ENCODE data around the gene FOXE3. TPM values are rescaled to one million over a fixed set of nuclear protein-coding genes. Genes with fewer than 3 reads are reported as not detected.
"Not testable (repeated sequence)": the region's sequence is repeated elsewhere in the genome, so short reads cannot be mapped to it uniquely, and the experiment has no call there.

The FOXE3 gene
- total RNA-seq, 2 experiments from 2014 or later = not detected

DNA sequence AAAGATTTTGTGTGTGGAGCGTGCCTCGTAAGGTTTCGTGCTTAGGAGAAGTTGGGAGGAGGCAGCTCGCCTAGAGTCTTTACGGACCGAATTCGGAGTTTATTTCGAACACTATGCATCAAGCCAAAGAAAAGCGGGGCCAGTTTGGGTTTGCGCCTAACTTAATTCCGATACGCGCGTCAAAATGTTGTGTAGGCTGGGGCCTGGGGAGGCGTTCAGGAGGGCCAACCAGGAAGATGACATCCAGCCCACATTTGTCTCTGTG, 28.1 kb downstream of the FOXE3 start:
- peaks cover 14% of the 10 kb centered on the region for H3K27me3 Mint-ChIP-seq (ENCODE audit: low read depth)
- H3K9me3 Mint-ChIP-seq = no peaks in the 10 kb centered on the region
- intact Hi-C loops (cut with micrococcal nuclease) = no loop called here
- peak overlapping the region; percentile 35 for H3K4me3 Mint-ChIP-seq
- no peaks in the 10 kb centered on the region for H3K36me3 Mint-ChIP-seq (ENCODE audit: low read depth)
- no peak for DNase-seq
- H3K4me1 Mint-ChIP-seq (ENCODE audit: low read depth) = peaks cover 18% of the 10 kb centered on the region
- no peak overlapping the region for H3K27ac Mint-ChIP-seq
- CTCF ChIA-PET = interaction anchor here (0.9 to 1.1 kb wide), 2 partner anchors 8 to 266 kb away, joined by 3 to 4 read pairs; no protein-coding TSS in a partner anchor

DNA sequence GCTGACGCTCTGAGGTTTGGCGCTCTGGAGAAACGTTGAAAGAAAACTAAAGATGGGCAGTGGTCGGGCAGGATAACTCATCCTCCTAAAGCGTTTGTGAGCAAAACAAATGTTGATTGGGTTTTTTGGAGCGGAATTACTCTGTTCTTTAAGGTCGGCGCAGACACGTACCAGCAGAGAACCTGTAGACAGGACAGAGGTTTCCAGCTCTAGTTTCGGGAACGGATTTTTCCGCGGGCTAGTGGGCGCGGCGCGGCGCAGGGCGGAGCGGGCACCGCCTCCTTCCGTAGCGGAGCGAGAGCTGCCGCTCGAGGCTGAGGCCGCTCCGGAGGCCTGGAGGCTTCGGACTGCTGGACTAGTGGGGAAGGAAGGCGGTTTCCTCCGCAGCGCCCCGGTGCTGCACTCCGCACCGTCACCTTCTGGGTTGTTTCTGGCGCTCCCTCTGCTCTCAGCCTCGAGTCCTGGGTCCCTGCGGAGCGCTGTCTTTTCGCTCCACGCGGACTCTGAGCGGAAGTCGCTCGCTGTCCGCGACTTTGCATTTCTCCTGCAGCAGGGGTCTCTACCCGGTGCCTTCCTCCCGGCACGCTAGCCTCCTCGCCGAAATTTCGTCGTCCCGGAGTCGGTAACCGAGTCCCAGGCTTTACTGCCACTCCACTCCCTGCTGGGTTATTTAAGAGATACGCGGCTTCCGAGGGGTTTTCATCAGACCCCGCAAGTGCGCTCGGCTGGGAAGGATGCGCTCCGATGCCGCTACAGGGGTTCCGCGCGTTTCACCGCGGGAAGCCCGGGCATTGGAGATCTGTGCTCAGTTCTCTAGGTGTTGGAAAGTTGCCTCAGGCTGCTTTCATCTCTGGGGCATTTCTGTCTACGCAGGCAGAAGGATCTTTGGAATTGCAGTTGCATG, 28.7 kb downstream of the FOXE3 start:
- Mint-ChIP-seq H3K4me3 (peak overlapping the region; percentile 35), H3K9me3 (no peaks in the 10 kb centered on the region), H3K4me1 (ENCODE audit: low read depth) (peaks cover 18% of the 10 kb centered on the region), H3K27me3 (ENCODE audit: low read depth) (peaks cover 20% of the 10 kb centered on the region), H3K36me3 (ENCODE audit: low read depth) (no peaks in the 10 kb centered on the region), H3K27ac (no peak overlapping the region)
- intact Hi-C loops (cut with micrococcal nuclease) = loop anchor here (1.0 kb wide), 1 partner anchor 8 kb away; no protein-coding TSS in a partner anchor
- DNase-seq = peak; percentile 13
- CTCF ChIA-PET = interaction anchor here (0.9 to 1.1 kb wide), 2 partner anchors 8 to 265 kb away, joined by 3 to 4 read pairs; no protein-coding TSS in a partner anchor

DNA sequence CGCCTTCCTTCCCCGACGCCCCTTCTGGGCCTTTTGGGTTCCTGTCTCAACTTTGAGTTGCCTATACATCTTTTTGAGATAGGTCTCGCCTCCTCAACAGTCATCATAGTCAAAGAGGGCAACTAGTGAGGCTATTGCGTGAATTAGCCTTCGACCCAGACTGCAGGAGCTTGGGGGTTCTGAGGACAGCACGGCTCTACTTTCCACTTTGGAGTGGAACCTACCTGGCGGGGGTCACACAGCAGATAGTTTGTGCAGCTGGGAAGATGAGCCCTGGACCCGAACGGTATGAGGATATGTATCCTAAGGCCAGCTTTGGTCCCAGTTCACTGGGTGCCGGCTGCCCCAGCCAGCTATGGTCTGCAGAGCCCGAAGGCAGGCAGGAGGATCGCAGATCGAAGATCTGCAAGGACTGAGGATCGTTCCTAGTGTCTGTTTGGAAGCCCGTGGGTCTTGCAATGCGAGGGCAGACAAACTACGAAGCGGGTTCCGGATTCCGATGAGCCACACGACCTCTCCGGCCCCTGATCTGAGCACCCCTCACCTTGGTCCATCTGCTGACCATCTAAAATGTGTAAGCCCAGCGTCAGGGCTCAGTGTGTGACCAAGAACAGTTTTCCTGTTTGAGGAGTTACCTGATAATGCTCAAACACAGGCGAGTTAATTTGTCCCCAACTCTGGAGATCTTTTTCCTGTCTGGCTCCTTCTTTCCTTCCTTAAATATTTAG, 29.9 kb downstream of the FOXE3 start:
- H3K9me3 Mint-ChIP-seq = no peaks in the 10 kb centered on the region
- no peak for DNase-seq
- H3K36me3 Mint-ChIP-seq (ENCODE audit: low read depth) = no peaks in the 10 kb centered on the region
- CTCF ChIA-PET = interaction anchor here (0.9 kb wide), 1 partner anchor 9 kb away, joined by 4 read pairs; no protein-coding TSS in a partner anchor
- H3K4me1 Mint-ChIP-seq (ENCODE audit: low read depth) = peaks cover 18% of the 10 kb centered on the region
- intact Hi-C loops (cut with micrococcal nuclease) = loop anchor here (1.0 kb wide), 1 partner anchor 9 kb away; no protein-coding TSS in a partner anchor
- H3K4me3 Mint-ChIP-seq = no peak overlapping the region
- H3K27ac Mint-ChIP-seq = no peak overlapping the region
- peaks cover 29% of the 10 kb centered on the region for H3K27me3 Mint-ChIP-seq (ENCODE audit: low read depth)

DNA sequence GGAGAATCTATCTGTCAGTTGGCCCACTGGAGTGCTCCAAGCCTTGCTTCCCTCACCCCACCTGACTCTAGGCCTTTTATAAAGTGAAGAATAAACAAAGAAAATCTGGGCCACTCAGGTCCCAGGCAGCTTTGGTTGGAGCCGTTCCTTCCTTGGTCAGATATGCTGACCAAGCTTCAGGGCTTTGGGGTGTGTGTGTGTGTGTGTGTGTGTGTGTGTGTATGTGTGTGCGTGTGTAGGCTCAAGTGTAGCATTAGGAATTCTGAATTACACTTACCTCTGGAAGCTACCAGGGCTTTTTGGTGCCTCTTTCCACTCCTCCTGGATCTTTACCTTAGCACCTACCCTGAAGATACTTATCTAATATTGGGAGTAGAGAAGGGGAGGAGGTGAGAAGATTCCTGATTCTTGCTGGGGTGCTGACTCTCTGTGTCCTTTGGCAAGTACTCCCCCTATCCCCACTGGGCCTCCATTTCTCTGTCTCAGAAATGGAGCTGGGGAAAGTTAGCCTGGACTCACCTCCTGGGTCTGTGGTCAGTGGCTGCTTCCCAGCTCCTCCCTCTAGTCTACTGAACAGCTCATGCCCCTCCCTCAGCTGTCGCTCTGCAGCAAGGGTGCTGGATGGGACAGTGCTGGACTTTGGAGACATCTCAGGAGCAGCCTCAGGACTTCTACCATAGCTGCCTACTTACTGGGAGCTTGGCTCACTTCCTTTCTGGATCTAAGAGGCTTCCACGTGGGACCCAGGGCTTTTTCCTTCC, 32.6 kb downstream of the FOXE3 start:
- CTCF ChIA-PET = interaction anchor here (0.6 to 3.5 kb wide), 6 partner anchors 11 to 278 kb away, joined by 3 to 19 read pairs (median 4); partner anchors contain the start of gene FOXD2
- intact Hi-C loops (cut with micrococcal nuclease) = no loop called here
- Mint-ChIP-seq H3K27ac (no peak overlapping the region), H3K4me1 (ENCODE audit: low read depth) (peaks cover 18% of the 10 kb centered on the region), H3K27me3 (ENCODE audit: low read depth) (peaks cover 49% of the 10 kb centered on the region), H3K36me3 (ENCODE audit: low read depth) (no peaks in the 10 kb centered on the region), H3K9me3 (no peaks in the 10 kb centered on the region), H3K4me3 (no peak overlapping the region)
- no peak for DNase-seq

DNA sequence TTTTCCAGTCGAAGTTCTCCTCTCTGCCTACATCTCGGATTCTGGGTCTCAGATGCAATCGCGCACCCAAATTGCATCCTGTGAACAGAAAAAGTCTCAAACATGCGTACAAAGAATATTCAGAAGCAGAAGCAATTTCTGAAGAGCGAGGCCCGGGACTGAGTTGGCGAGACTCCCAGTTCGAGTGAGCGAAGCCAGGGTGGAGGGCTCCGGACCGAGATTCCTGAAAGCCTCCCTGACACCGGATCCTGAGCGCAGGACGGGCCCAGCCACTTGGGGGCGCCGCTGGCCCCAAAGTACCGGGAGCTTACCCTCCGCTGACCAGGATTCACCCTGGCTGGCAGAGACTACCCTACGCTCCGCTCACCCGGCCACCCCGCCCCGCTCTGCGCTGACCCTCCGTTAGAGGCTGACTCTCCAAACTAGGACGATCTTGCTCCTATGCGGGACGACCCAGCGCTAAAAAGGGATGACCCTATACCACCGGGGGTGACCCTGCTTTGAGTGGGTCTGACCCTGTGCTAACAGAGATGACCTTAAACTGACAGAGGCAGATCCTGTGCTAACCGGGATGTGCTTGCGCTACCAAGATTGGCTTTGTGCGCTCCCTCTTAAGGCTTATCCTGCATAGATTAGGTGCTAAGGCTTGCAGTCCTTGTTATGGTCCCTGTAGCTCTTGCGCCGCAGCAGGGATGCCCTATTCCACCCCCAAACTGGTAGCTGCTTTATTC, 33.9 kb downstream of the FOXE3 start:
- CTCF ChIA-PET = interaction anchor here (1.2 to 3.5 kb wide), 2 partner anchors 13 to 257 kb away, joined by 4 to 19 read pairs; partner anchors contain the start of gene FOXD2
- intact Hi-C loops (cut with micrococcal nuclease) = no loop called here
- peak; percentile 35 for DNase-seq
- Mint-ChIP-seq H3K4me1 (ENCODE audit: low read depth) (peaks cover 9% of the 10 kb centered on the region), H3K27me3 (ENCODE audit: low read depth) (peaks cover 51% of the 10 kb centered on the region), H3K36me3 (ENCODE audit: low read depth) (no peaks in the 10 kb centered on the region), H3K4me3 (no peak overlapping the region), H3K27ac (no peak overlapping the region), H3K9me3 (no peaks in the 10 kb centered on the region)

DNA sequence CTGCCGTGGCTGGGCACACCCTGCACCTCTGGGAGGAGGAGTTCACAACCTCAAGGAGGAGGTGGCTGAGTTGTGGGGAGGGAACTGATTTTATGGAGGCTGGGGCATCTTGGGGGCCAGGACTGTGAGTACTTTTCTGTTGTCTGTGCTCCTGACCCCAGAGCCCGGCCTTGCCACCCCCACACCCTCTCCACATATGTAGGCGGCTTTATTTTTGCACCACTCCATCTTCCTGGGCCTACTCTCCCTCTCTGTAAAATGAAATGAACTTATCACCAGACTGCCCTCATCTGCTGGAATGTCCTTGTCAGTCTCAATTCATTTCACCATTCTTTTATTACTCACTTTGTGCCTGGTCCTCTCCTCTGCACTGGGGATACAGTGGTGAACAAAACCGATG, 34.5 kb downstream of the FOXE3 start:
- CTCF ChIA-PET = interaction anchor here (3.5 kb wide), 1 partner anchor 13 kb away, joined by 19 read pairs; the partner anchor contains the start of gene FOXD2
- Mint-ChIP-seq H3K36me3 (ENCODE audit: low read depth) (no peaks in the 10 kb centered on the region), H3K27me3 (ENCODE audit: low read depth) (peaks cover 55% of the 10 kb centered on the region), H3K4me1 (ENCODE audit: low read depth) (peaks cover 3% of the 10 kb centered on the region), H3K4me3 (no peak overlapping the region), H3K9me3 (no peaks in the 10 kb centered on the region), H3K27ac (no peak overlapping the region)
- intact Hi-C loops (cut with micrococcal nuclease) = no loop called here
- no peak for DNase-seq

DNA sequence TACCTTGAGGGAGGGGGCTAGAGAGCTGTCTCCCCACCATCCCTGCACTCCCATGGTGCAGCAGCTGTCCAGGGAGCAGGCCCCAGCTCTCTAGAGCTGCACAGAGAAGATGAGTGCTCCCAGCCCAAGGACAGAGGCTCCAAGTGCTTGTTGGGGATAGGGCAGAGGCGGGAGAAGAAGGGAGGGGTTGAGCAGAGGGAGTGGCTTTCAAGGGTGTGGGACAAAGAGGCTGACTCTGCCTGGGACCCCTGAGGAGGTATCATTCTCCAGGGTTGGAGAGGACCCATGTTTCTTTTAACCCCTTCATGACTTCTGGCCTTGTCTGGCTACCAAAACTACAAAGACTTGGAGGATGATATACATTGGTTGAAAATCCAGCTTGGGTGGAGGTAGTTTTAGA, 36.3 kb downstream of the FOXE3 start:
- DNase-seq = no peak
- no peak overlapping the region for H3K27ac Mint-ChIP-seq
- H3K27me3 Mint-ChIP-seq (ENCODE audit: low read depth) = peaks cover 61% of the 10 kb centered on the region
- CTCF ChIA-PET = interaction anchor here (2.9 kb wide), 1 partner anchor 15 kb away, joined by 17 read pairs; the partner anchor contains the start of gene FOXD2
- H3K4me3 Mint-ChIP-seq = no peak overlapping the region
- H3K36me3 Mint-ChIP-seq (ENCODE audit: low read depth) = no peaks in the 10 kb centered on the region
- intact Hi-C loops (cut with micrococcal nuclease) = no loop called here
- no peaks in the 10 kb centered on the region for H3K4me1 Mint-ChIP-seq (ENCODE audit: low read depth)
- H3K9me3 Mint-ChIP-seq = no peaks in the 10 kb centered on the region

DNA sequence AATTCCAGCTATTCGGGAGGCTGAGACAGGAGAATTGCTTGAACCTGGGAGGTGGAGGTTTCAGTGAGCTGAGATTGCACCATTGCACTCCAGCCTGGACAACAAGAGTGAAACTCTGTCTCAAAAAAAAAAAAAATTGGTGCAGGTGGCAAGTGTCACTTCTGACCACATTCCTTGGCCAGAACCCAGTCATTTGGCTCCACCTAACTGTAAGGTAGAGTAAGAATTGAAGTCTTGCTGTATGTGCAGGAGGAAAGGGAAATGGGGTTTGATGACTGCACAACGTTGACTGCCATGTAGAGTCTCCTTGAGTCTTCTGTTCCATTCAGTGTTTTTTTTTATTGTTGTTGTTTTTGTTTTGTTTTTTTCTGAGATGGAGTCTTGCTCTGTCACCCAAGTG, 37.8 kb downstream of the FOXE3 start:
- H3K9me3 Mint-ChIP-seq; H3K36me3 Mint-ChIP-seq (ENCODE audit: low read depth); H3K4me1 Mint-ChIP-seq (ENCODE audit: low read depth); DNase-seq; H3K27ac Mint-ChIP-seq; H3K4me3 Mint-ChIP-seq; intact Hi-C loops (cut with micrococcal nuclease): not testable (repeated sequence)
- peaks cover 54% of the 10 kb centered on the region for H3K27me3 Mint-ChIP-seq (ENCODE audit: low read depth)
- CTCF ChIA-PET = interaction anchor here (0.6 to 2.9 kb wide), 3 partner anchors 17 to 272 kb away, joined by 3 to 17 read pairs (median 3); partner anchors contain the start of gene FOXD2

DNA sequence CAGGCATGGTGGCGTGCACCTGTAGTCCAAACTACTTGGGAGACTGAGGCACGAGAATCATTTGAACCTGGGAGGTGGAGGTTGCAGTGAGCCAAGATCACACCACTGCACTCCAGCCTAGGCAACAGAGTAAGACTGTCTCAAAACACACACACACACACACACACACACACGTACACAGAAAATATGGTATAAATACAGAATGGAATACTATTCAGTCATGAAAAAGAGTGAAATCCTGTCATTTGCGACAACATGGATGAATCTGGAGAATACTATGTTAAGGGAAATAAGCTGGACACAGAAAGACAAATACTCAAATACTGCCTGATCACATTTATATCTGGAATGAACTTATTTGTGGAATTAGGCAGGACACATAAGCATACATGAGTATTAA, 40.2 kb downstream of the FOXE3 start:
- no peaks in the 10 kb centered on the region for H3K36me3 Mint-ChIP-seq (ENCODE audit: low read depth)
- CTCF ChIA-PET = no interaction called here

DNA sequence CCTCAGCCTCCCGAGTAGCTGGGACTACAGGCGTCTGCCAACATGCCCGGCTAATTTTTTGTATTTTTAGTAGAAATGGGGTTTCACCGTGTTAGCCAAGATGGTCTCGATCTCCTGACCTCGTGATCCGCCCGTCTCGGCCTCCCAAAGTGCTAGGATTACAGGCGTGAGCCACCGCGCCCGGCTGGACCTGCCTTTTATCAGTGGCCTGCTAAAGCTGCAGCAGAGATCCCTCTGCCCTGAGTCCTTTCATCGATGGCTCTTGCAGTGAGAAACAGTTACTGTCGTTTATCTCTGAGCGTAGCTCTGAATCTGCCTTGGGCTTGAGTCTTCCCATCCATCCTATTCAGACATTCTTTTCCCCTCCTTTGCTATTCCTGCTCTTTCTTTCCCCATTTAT, 41.5 kb downstream of the FOXE3 start:
- H3K27me3 Mint-ChIP-seq (ENCODE audit: low read depth) = peaks cover 42% of the 10 kb centered on the region
- DNase-seq; H3K4me3 Mint-ChIP-seq; H3K9me3 Mint-ChIP-seq; H3K27ac Mint-ChIP-seq; H3K4me1 Mint-ChIP-seq (ENCODE audit: low read depth); intact Hi-C loops (cut with micrococcal nuclease); H3K36me3 Mint-ChIP-seq (ENCODE audit: low read depth): not testable (repeated sequence)
- CTCF ChIA-PET = interaction anchor here (0.6 kb wide), 1 partner anchor 289 kb away, joined by 3 read pairs; no protein-coding TSS in a partner anchor

More for the DNA sequence above, 40.2 kb downstream of the FOXE3 start:
- no peak for DNase-seq
- H3K9me3 Mint-ChIP-seq = no peaks in the 10 kb centered on the region
- H3K4me1 Mint-ChIP-seq (ENCODE audit: low read depth) = no peaks in the 10 kb centered on the region
- no peak overlapping the region for H3K4me3 Mint-ChIP-seq
- no peak overlapping the region for H3K27ac Mint-ChIP-seq
- H3K27me3 Mint-ChIP-seq (ENCODE audit: low read depth) = peaks cover 42% of the 10 kb centered on the region
- intact Hi-C loops (cut with micrococcal nuclease) = no loop called here

DNA sequence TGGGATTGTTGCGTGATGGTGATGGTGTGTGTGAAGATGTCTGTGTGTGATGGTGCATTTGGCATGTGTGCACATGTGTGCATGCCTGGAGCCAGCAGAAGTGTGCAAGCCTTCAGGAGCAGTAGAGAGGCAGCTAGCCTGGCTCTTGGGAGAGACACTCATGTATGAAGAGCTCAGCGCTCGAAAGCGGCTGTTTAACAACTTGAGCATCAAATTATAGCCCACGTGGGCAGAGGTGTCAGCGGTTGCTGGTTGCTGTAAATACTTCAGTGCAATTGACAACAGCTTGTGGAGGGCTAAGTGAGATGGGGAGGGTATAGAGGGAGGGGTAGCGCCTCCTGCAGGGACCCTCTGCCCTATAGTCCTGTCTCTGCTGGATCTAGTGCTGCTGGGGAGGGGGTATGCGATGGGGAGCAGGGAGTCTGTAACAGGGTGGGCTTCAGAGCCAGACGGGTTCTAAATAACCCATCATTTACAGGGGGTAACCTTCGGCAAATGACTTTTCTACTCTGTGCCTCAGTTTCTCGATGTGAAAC, 43.2 kb downstream of the FOXE3 start:
- no peak overlapping the region for H3K27ac Mint-ChIP-seq
- intact Hi-C loops (cut with micrococcal nuclease) = no loop called here
- H3K36me3 Mint-ChIP-seq (ENCODE audit: low read depth) = no peaks in the 10 kb centered on the region
- no peak overlapping the region for H3K4me3 Mint-ChIP-seq
- CTCF ChIA-PET = interaction anchor here (1.3 kb wide), 1 partner anchor 27 kb away, joined by 4 read pairs; no protein-coding TSS in a partner anchor
- H3K27me3 Mint-ChIP-seq (ENCODE audit: low read depth) = peaks cover 43% of the 10 kb centered on the region
- DNase-seq = no peak
- no peaks in the 10 kb centered on the region for H3K4me1 Mint-ChIP-seq (ENCODE audit: low read depth)
- H3K9me3 Mint-ChIP-seq = no peaks in the 10 kb centered on the region
